Central memory CD8-positive, alpha-beta T cell (primary cell): ENCODE data around the gene TTC38.
A peak's percentile ranks its signal among the peaks of the same experiment; 100 is the strongest.

Experiments
- ATAC-seq: fragments of 150-1000 bp; cut with Tn5 transposase; replicated peaks from 2 replicates; pipeline ENCODE4 v1.10.0; 2022; ENCODE audit warnings: mild to moderate bottlenecking, moderate FRiP score, moderate number of reproducible peaks; ENCODE audit not compliant: poor library complexity, severe bottlenecking; ENCODE audit errors: extremely low read depth
- DNase-seq, 2 donors: peaks; one replicate each; pipeline ENCODE4 v3.0.0; 2021; ENCODE audit warnings: low spot score in 2 of 2
- H3K27ac Mint-ChIP-seq: one replicate; pipeline ENCODE4 v1.8.0; 2022; ENCODE audit warnings: low read depth, mild to moderate bottlenecking, moderate library complexity, mixed read lengths
- H3K27me3 Mint-ChIP-seq: one replicate; pipeline ENCODE4 v1.8.0; 2022; ENCODE audit warnings: mixed read lengths
- H3K36me3 Mint-ChIP-seq: one replicate; pipeline ENCODE4 v1.8.0; 2022; ENCODE audit warnings: mild to moderate bottlenecking, moderate library complexity, mixed read lengths; ENCODE audit not compliant: insufficient read depth
- H3K4me1 Mint-ChIP-seq: one replicate; pipeline ENCODE4 v1.8.0; 2022; ENCODE audit warnings: mixed read lengths
- H3K4me3 Mint-ChIP-seq: one replicate; pipeline ENCODE4 v1.8.0; 2022; ENCODE audit warnings: mild to moderate bottlenecking, moderate library complexity, mixed read lengths
- H3K9me3 Mint-ChIP-seq: one replicate; pipeline ENCODE4 v1.8.0; 2022; ENCODE audit warnings: mixed read lengths

The TTC38 gene

DNA sequence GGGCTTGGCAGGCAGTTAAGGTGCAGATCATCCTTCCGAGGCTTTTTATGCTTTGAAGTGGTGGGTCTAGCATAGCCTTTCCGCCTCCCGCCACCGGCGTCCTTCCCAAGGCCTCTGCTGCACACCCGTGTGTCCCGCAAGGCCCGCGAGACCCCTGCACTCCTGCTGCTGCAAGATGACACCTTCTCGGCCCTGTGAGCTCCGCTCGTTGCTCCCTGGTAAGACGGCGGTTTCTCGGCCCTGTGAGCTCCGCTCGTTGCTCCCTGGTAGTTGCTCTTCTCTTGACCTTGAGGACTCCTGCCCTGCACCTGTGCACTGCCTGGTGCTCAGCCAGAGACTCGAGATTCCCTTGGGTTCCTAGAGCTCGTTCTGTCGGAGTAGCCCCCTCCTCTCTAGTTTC lies 49.8 kb downstream of the TTC38 start:
- no peaks in the 10 kb centered on the region for H3K9me3 Mint-ChIP-seq
- H3K27me3 Mint-ChIP-seq: no peaks in the 10 kb centered on the region
- no peaks in the 10 kb centered on the region for H3K4me1 Mint-ChIP-seq
- no peak for ATAC-seq
- H3K27ac Mint-ChIP-seq: no peak overlapping the region
- DNase-seq: no peak
- H3K36me3 Mint-ChIP-seq: peaks cover 1% of the 10 kb centered on the region
- H3K4me3 Mint-ChIP-seq: no peak overlapping the region

DNA sequence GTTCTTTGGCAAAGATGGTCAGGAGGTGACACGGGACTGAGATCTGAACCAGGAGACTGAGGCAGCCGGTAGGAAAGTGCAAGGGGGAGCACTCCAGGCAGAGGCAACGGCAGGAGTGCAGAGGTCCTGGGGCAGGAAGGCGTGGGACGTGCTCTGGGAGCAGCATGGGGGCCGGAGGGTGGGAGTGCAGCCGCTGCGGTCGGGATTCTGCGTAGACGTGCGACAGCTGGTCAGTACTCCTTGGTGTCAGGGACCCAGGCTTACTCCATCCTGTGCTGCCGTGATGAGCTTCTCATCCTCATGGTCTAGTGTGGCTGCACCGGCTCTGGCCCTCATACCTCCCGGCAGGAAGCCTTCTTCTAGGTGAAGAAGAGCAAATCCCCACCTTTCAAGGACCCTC lies 50.8 kb downstream of the TTC38 start:
- Mint-ChIP-seq H3K27me3 (no peaks in the 10 kb centered on the region), H3K36me3 (peaks cover 1% of the 10 kb centered on the region), H3K27ac (peak overlapping the region; percentile 69)

DNA sequence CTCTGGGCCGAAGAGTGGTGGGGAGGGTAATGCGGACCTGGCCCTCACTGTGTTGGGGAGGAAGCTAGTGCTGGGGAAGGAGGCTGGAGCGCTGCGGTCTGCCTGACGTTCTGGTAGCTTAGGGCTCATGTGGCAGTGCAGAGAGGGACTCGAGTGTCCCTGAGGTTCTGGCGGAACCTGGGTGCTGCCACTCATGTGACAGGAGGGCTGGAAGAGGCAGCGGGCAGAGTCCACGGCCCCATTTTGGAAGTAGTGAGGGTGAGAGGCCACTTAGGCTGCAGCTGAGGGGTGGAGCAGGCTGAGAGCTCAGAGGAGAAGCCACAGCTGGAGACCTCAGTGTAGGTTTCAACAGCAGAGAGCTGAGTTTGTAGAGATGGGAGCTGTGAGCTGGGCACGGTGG lies 51.5 kb downstream of the TTC38 start:
- Mint-ChIP-seq H3K27ac (peak overlapping the region; percentile 69), H3K4me3 (no peak overlapping the region), H3K36me3 (peaks cover 4% of the 10 kb centered on the region)

More for the DNA sequence above, 50.8 kb downstream of the TTC38 start:
- Mint-ChIP-seq H3K4me1 (no peaks in the 10 kb centered on the region), H3K9me3 (no peaks in the 10 kb centered on the region), H3K4me3 (no peak overlapping the region)
- DNase-seq (no peak), ATAC-seq (no peak)

DNA sequence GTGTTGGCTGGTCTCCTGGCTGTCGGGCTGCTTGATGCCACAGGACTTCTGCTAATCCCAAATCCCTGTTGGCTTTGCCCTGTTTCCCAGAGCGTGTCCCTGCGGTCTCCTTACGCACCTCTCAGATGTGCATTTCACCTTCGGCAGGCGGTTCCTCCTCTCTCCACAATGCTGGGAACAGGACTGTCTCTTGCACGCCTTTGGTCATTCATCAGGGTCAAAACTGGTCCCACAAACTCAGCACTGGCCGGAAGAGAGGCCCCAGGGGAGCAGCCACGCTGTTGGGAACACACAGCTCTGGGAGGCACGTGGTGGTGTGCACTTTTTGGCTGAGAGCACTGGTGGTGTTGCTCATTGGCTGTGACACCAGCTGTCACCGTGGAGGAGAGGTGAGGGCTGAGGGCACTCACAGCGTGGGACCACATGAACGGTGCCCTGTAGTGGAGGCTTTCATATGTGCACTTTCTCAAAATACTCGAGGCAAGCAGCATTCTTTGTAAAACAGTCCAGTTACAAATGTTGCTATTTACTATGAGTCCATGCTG lies 52.4 kb downstream of the TTC38 start:
- Mint-ChIP-seq H3K4me1 (no peaks in the 10 kb centered on the region), H3K36me3 (peaks cover 4% of the 10 kb centered on the region), H3K9me3 (no peaks in the 10 kb centered on the region), H3K27ac (peak overlapping the region; percentile 45), H3K4me3 (no peak overlapping the region), H3K27me3 (no peaks in the 10 kb centered on the region)
- DNase-seq (no peak), ATAC-seq (no peak)

More for the DNA sequence above, 51.5 kb downstream of the TTC38 start:
- H3K4me1 Mint-ChIP-seq: no peaks in the 10 kb centered on the region
- DNase-seq (no peak), ATAC-seq (no peak)
- no peaks in the 10 kb centered on the region for H3K9me3 Mint-ChIP-seq
- H3K27me3 Mint-ChIP-seq: no peaks in the 10 kb centered on the region

DNA sequence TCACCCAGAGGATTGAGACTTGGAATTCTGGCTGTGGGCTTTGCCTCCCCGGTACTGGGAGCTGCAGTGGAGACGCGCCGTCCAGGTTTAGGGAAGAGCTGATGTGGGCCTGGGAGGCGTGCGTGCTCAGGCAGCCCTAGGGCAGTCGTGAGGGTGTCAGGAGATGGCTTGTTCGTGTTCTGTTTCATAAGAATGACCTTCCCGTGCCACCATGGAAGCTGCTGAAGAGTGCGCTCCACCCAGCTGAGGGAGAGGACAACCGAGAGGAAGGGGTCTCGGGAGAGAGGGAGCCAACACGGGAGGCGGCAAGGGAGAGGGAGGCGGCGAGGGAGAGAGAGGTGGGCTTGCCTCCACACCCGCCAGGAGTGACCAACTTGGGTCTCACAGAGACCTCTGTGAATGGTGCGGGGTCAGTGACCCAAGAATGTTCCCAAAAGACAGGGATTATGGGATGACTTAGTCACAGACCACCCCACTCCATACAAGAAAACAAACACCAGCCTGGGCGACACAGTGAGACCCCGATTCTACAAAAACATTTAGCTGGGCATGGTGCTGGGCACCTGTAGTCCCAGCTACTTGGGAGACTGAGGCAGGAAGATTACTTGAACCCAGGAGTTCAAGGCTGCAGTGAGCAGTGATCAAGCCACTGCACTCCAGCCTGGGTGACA lies 53.0 kb downstream of the TTC38 start:
- H3K4me3 Mint-ChIP-seq: no peak overlapping the region
- no peaks in the 10 kb centered on the region for H3K27me3 Mint-ChIP-seq
- no peaks in the 10 kb centered on the region for H3K9me3 Mint-ChIP-seq
- peak overlapping the region; percentile 45 for H3K27ac Mint-ChIP-seq
- H3K4me1 Mint-ChIP-seq: no peaks in the 10 kb centered on the region
- no peak for DNase-seq
- H3K36me3 Mint-ChIP-seq: peaks cover 4% of the 10 kb centered on the region
- no peak for ATAC-seq

DNA sequence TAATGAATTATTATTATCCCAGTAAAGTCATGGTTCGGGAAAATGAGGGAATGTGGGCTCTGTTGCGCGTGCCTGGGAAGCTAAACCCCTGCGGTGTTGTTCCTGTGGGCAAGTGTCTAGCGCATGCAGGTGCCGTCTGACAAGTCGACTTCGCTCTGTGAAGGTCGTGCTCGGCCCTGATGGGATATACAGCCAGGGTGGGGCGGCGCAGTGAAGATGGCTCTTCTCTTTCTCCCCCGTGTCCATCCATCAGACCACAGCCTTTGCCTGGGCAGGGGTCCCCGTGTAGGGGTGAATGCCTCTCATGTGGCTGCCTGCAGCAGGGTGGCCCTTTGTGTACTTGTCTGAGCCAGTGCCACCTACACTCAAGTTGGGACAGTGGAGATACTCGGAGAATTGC lies 54.9 kb downstream of the TTC38 start:
- Mint-ChIP-seq H3K9me3 (no peaks in the 10 kb centered on the region), H3K27ac (no peak overlapping the region), H3K27me3 (no peaks in the 10 kb centered on the region), H3K4me1 (no peaks in the 10 kb centered on the region), H3K4me3 (no peak overlapping the region), H3K36me3 (peaks cover 4% of the 10 kb centered on the region)
- DNase-seq: no peak
- ATAC-seq: no peak

DNA sequence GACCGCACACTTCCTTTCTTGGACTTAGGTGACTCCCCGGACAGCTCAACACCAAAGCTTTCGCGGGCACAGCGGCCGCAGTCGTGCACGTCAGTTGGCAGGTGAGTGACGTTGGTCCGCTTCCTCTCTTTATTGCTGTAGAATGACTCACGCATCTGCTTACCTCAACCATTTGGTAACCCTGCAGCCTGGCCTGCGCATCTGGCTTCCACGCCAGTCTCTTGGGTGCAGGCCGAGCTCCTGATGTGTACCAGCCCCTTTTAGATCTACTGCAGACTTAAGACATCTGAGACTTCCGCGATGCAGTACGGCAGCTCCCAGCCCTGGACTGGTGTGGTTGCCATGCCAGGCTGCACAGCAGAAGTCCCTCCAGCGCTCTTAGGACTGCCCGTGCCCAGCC lies 55.4 kb downstream of the TTC38 start:
- ATAC-seq (no peak), DNase-seq (no peak)
- no peak overlapping the region for H3K4me3 Mint-ChIP-seq
- no peaks in the 10 kb centered on the region for H3K4me1 Mint-ChIP-seq
- no peaks in the 10 kb centered on the region for H3K9me3 Mint-ChIP-seq
- no peaks in the 10 kb centered on the region for H3K27me3 Mint-ChIP-seq
- peaks cover 5% of the 10 kb centered on the region for H3K36me3 Mint-ChIP-seq
- no peak overlapping the region for H3K27ac Mint-ChIP-seq

DNA sequence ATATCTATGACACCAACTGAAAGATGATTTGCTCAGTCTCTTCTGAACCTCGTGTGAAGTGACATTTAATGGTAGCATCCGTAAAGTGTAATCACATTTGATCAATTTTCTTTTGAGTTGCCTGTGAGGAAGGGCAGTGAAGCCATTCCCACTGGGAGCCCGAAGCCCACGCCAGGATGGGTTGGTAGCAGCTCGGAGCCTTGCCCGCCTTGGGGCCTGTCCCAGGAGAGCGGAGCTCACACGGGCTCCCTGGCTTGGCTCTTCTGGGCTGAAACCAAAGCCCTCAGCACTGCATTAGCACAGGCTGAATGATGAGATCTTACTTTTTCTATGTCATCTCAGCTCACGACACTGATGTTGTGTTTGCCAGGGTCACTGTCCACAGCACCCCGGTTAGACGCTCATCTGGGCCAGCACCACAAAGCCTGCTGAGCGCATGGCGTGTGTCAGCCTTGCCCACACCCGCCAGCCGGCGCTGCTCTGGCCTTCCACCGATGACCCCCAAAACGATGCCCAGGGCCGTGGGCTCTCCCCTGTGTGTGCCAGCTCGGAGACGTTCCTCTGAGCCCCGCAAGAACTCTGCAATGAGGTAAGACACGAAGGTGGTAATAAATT lies 58.4 kb downstream of the TTC38 start:
- peaks cover 7% of the 10 kb centered on the region for H3K36me3 Mint-ChIP-seq
- H3K27me3 Mint-ChIP-seq: no peaks in the 10 kb centered on the region
- no peak for ATAC-seq
- no peak for DNase-seq
- no peaks in the 10 kb centered on the region for H3K9me3 Mint-ChIP-seq
- no peak overlapping the region for H3K27ac Mint-ChIP-seq
- H3K4me3 Mint-ChIP-seq: no peak overlapping the region
- no peaks in the 10 kb centered on the region for H3K4me1 Mint-ChIP-seq

DNA sequence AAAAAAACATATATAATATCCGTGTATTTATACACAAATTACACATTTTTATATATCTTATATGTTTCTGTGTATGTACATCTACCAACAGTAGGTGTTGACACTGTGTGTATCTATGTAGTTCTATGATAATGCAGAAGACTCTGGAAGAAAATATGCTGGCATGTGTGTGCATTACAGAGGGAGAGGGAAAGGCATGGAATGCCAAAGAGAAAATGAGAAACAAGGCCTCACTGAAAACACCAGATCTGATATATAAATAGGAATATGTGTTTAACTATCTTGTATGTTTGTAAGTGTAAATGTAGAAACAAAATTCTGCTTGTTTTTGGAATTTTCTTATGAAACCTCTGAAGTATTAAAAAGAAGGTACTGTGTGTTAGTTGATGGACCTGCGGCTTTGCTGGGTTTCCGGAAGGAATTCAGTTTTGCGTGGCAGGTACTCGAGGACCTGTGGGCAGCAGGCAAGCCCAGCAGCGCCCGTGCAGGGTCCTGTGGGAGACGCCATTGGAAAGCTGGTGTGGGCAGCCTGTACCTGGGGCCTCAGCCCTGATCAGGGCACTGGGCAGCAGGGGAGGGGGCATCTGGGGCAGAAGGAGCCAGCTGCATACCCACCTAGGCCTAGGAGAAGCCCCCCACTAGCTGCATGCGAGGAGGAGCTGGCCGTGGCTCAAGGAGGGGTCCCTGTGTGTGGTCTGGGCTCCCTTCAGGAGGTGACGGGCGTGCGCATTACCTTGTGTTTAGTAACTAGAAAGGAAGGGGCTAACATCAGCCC lies 60.1 kb downstream of the TTC38 start:
- Mint-ChIP-seq H3K4me1 (no peaks in the 10 kb centered on the region), H3K27me3 (no peaks in the 10 kb centered on the region), H3K27ac (no peak overlapping the region), H3K4me3 (no peak overlapping the region), H3K9me3 (no peaks in the 10 kb centered on the region), H3K36me3 (peaks cover 5% of the 10 kb centered on the region)
- ATAC-seq (no peak), DNase-seq (no peak)

DNA sequence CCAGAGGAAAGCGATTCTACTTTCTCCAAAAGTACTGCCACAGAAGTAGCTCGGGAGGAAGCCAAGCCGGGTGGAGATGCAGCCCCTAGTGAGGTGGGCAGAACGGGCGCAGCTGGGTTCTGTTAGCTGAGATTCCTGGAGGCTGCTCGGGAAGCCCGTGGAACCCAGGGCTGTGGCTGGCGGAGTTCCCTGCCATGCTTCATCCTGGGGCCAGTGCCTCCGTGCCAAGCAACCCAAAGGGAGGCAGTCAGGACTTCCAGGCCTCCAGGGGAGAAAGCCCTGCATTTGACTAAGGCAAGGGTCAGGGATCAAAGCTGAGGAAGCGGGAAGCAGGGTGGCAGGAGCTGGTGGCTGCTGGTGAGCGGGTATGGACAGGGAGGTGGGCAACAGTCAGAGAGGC lies 61.0 kb downstream of the TTC38 start:
- peaks cover 5% of the 10 kb centered on the region for H3K36me3 Mint-ChIP-seq
- no peaks in the 10 kb centered on the region for H3K9me3 Mint-ChIP-seq
- H3K4me1 Mint-ChIP-seq: no peaks in the 10 kb centered on the region
- DNase-seq: no peak
- no peaks in the 10 kb centered on the region for H3K27me3 Mint-ChIP-seq
- no peak overlapping the region for H3K4me3 Mint-ChIP-seq
- no peak for ATAC-seq
- H3K27ac Mint-ChIP-seq: no peak overlapping the region

DNA sequence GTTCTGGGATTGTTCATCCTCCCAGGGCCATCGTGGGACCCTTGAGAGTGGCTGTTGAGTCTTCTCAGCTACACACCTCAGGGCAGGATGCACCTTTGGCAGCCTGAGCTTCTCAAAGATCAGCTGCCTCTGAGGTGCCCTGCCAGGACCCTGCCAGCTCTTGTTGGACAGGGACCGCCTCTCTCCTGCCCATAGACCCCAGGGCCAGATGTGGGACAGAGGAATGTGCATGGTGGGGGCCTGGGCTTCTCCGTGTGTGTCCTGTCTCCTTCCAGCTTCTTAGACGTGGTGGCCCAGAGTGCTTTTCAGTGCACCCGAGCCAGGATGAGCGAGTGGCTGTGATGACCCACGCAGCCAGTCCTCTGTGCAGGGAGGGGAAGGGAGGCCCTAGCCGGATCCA lies 61.8 kb downstream of the TTC38 start:
- Mint-ChIP-seq H3K9me3 (no peaks in the 10 kb centered on the region), H3K27ac (no peak overlapping the region), H3K4me1 (no peaks in the 10 kb centered on the region), H3K4me3 (no peak overlapping the region), H3K27me3 (no peaks in the 10 kb centered on the region), H3K36me3 (peaks cover 7% of the 10 kb centered on the region)
- no peak for ATAC-seq
- DNase-seq: no peak

DNA sequence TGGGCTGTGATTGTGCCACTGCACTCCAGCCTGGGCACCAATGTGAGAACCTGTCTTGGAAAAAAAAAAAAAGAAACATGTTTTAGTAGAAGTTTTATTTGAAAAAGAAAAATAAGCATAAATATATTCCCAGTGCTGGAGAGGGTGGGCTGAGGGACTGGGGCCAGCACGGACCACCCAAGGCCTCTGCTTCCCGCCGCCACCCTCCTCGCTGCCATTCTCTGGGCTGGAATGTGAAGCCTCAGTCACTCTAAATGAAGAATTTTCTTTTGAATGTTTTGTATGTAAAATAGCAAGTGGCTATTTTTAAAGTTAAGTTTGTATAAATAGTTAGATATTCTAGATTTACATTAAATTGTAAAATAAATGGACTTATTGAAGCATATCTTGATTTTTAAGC lies 62.6 kb downstream of the TTC38 start:
- ATAC-seq (no peak), DNase-seq (no peak)
- Mint-ChIP-seq H3K27ac (no peak overlapping the region), H3K9me3 (no peaks in the 10 kb centered on the region), H3K4me3 (no peak overlapping the region), H3K27me3 (no peaks in the 10 kb centered on the region), H3K36me3 (peaks cover 7% of the 10 kb centered on the region), H3K4me1 (no peaks in the 10 kb centered on the region)

DNA sequence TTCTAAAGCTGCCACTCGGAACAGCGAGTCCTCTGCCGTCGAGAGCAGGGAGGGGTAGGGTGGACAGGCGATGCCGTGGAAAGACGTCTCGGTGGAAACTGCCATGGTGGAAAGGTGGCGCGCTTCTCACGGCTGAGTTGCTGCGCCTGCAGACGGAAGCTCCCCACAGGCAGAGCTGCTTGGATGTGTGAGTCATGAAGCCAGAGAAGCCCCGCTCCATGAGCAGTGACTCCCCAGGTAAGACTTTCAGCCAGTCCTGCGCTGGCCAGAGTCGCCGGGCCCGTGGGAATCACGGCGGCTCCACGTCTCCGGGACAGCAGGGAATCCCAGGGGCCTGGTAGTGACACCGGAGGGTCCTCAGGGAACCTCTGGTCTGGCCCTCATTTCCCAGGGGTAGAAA lies 63.7 kb downstream of the TTC38 start:
- Mint-ChIP-seq H3K4me3 (no peak overlapping the region), H3K27ac (no peak overlapping the region), H3K9me3 (no peaks in the 10 kb centered on the region), H3K36me3 (peaks cover 11% of the 10 kb centered on the region), H3K27me3 (no peaks in the 10 kb centered on the region), H3K4me1 (peaks cover 5% of the 10 kb centered on the region)
- ATAC-seq: no peak
- no peak for DNase-seq
